HepG2 (cell line): ENCODE results near the gene ENDOD1. TPM values are rescaled to one million over a fixed set of nuclear protein-coding genes. Genes with fewer than 3 reads are reported as not detected.

ENCODE experiments used
- HCFC1 ChIP-seq: fragments of 150-350 bp; IDR thresholded peaks from 2 replicates; pipeline ENCODE4 v1.6.1; 2014; ENCODE audit warnings: low read depth, low read length
- HHEX ChIP-seq: IDR thresholded peaks from 2 replicates; pipeline ENCODE4 v1.6.1; 2016; ENCODE audit warnings: control low read depth
- KLF12 ChIP-seq: sonication (generic); formaldehyde crosslinking; IDR thresholded peaks from 2 replicates; pipeline ENCODE4 v1.4.0; 2020; ENCODE audit warnings: missing genetic modification reagents, borderline replicate concordance
- NFIC ChIP-seq: IDR thresholded peaks from 2 replicates; pipeline ENCODE4 v1.6.1; 2012; ENCODE audit warnings: mild to moderate bottlenecking, low read length, inconsistent platforms
- RBM22 ChIP-seq: fragments of 200-400 bp; formaldehyde crosslinking; optimal IDR thresholded peaks from 2 replicates; pipeline ENCODE3; 2017; ENCODE audit warnings: mild to moderate bottlenecking, low read length, moderate library complexity
- REL ChIP-seq: sonication (generic); formaldehyde crosslinking; conservative IDR thresholded peaks from 2 replicates; pipeline ENCODE4 v1.8.0; 2022; ENCODE audit warnings: mild to moderate bottlenecking, missing genetic modification reagents, moderate library complexity
- RFXAP ChIP-seq: sonication (generic); formaldehyde crosslinking; IDR thresholded peaks from 2 replicates; pipeline ENCODE4 v1.4.0; 2020; ENCODE audit warnings: missing genetic modification reagents, borderline replicate concordance
- SATB2 ChIP-seq: sonication (generic); formaldehyde crosslinking; IDR thresholded peaks from 2 replicates; pipeline ENCODE4 v1.5.0; 2020; ENCODE audit warnings: missing genetic modification reagents
- ZIK1 ChIP-seq: sonication (generic); formaldehyde crosslinking; IDR thresholded peaks from 2 replicates; pipeline ENCODE4 v1.5.0; 2020; ENCODE audit warnings: mild to moderate bottlenecking, low read depth, missing genetic modification reagents, borderline replicate concordance
- ZNF235 ChIP-seq: sonication (generic); formaldehyde crosslinking; IDR thresholded peaks from 2 replicates; pipeline ENCODE4 v1.8.1; 2023; ENCODE audit warnings: mild to moderate bottlenecking, missing genetic modification reagents, borderline replicate concordance
- ZNF619 ChIP-seq: sonication (generic); formaldehyde crosslinking; IDR thresholded peaks from 2 replicates; pipeline ENCODE4 v1.4.0; 2020; ENCODE audit warnings: mild to moderate bottlenecking, missing genetic modification reagents
- ZNF773 ChIP-seq: sonication (generic); formaldehyde crosslinking; IDR thresholded peaks from 2 replicates; pipeline ENCODE4 v1.4.0; 2020; ENCODE audit warnings: missing genetic modification reagents, borderline replicate concordance
- ZNF777 ChIP-seq: sonication (generic); formaldehyde crosslinking; IDR thresholded peaks from 2 replicates; pipeline ENCODE4 v1.4.0; 2020; ENCODE audit warnings: missing genetic modification reagents
- ZNF781 ChIP-seq: sonication (generic); formaldehyde crosslinking; IDR thresholded peaks from 2 replicates; pipeline ENCODE4 v1.5.1; 2020; ENCODE audit warnings: borderline replicate concordance, mild to moderate bottlenecking, missing genetic modification reagents; ENCODE audit errors: not compliant biosample characterization
- ZNF782 ChIP-seq: sonication (generic); formaldehyde crosslinking; IDR thresholded peaks from 2 replicates; pipeline ENCODE4 v1.4.0; 2020; ENCODE audit warnings: missing genetic modification reagents, mild to moderate bottlenecking, borderline replicate concordance
- ZXDC ChIP-seq: sonication (generic); formaldehyde crosslinking; IDR thresholded peaks from 2 replicates; pipeline ENCODE4 v1.5.0; 2020; ENCODE audit warnings: mild to moderate bottlenecking, missing genetic modification reagents
- polyA plus RNA-seq, 8 experiments: library from polyadenylated mRNA; depleted of rRNA in 3 of 8; stranded (reverse) in 7 of 8; unstranded in 1 of 8; fragments of >200 nt; fragmentation: Illumina TruSeq in 4 of 8; extraction: Trizol in 4 of 8; gene quantifications; 2 replicates each; pipeline versions ENCODE4 v1.2.1 to v1.2.3, GENCODE V29; 2011 to 2016; ENCODE audit warnings: low read depth in 4 of 8, missing spikeins in 1 of 8, mixed read lengths in 1 of 8; ENCODE audit not compliant: insufficient read depth in 1 of 8
- total RNA-seq, 5 experiments: library from RNA; depleted of rRNA; stranded (reverse); fragments of >200 nt; fragmentation: Illumina TruSeq; extraction: Trizol; gene quantifications; 2 replicates each; pipeline ENCODE4 v1.2.3, GENCODE V29; 2016; ENCODE audit warnings: low read depth in 1 of 5
- TF ChIP-seq, protein P1 (sequence below): sonication (generic); formaldehyde crosslinking; IDR thresholded peaks from 2 replicates; pipeline ENCODE4 v1.4.0; 2020; ENCODE audit warnings: missing genetic modification reagents
- TF ChIP-seq, protein P2 (sequence below): sonication (generic); formaldehyde crosslinking; IDR thresholded peaks from 2 replicates; pipeline ENCODE4 v1.8.0; 2023; ENCODE audit warnings: mild to moderate bottlenecking, missing genetic modification reagents
- TF ChIP-seq, protein P3 (sequence below): sonication (generic); formaldehyde crosslinking; IDR thresholded peaks from 2 replicates; pipeline ENCODE4 v1.4.0; 2020; ENCODE audit warnings: mild to moderate bottlenecking, missing genetic modification reagents

ENDOD1 gene
- total and polyA plus RNA-seq, 2 of the 13 experiments (the other 11 are each of a cell fraction or from before 2014, with no cell fraction given), result 2.0 to 6.8 TPM

GRCh38 chr11:95068549-95068948, 21.1 kb upstream of the ENDOD1 start (continued):
- no peak for TF ChIP-seq ZXDC (CRISPR knock-in tag)
- TF ChIP-seq, protein P1, sequence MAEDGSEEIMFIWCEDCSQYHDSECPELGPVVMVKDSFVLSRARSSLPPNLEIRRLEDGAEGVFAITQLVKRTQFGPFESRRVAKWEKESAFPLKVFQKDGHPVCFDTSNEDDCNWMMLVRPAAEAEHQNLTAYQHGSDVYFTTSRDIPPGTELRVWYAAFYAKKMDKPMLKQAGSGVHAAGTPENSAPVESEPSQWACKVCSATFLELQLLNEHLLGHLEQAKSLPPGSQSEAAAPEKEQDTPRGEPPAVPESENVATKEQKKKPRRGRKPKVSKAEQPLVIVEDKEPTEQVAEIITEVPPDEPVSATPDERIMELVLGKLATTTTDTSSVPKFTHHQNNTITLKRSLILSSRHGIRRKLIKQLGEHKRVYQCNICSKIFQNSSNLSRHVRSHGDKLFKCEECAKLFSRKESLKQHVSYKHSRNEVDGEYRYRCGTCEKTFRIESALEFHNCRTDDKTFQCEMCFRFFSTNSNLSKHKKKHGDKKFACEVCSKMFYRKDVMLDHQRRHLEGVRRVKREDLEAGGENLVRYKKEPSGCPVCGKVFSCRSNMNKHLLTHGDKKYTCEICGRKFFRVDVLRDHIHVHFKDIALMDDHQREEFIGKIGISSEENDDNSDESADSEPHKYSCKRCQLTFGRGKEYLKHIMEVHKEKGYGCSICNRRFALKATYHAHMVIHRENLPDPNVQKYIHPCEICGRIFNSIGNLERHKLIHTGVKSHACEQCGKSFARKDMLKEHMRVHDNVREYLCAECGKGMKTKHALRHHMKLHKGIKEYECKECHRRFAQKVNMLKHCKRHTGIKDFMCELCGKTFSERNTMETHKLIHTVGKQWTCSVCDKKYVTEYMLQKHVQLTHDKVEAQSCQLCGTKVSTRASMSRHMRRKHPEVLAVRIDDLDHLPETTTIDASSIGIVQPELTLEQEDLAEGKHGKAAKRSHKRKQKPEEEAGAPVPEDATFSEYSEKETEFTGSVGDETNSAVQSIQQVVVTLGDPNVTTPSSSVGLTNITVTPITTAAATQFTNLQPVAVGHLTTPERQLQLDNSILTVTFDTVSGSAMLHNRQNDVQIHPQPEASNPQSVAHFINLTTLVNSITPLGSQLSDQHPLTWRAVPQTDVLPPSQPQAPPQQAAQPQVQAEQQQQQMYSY (CRISPR knock-in tag), result 0 out of 2 replicates have a peak, but pooled peaks have one; percentile 29
- TF ChIP-seq, protein P2, sequence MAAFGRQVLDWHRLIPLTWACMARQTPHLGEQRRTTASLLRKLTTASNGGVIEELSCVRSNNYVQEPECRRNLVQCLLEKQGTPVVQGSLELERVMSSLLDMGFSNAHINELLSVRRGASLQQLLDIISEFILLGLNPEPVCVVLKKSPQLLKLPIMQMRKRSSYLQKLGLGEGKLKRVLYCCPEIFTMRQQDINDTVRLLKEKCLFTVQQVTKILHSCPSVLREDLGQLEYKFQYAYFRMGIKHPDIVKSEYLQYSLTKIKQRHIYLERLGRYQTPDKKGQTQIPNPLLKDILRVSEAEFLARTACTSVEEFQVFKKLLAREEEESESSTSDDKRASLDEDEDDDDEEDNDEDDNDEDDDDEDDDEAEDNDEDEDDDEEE (CRISPR knock-in tag), result no peak
- peak; percentile 48 for TF ChIP-seq ZNF777 (CRISPR knock-in tag)
- no peak for TF ChIP-seq REL (CRISPR knock-in tag)
- TF ChIP-seq ZNF619 (CRISPR knock-in tag), result no peak
- TF ChIP-seq ZIK1 (CRISPR knock-in tag), result no peak
- TF ChIP-seq HCFC1, result no peak
- peak; percentile 81 for TF ChIP-seq RFXAP (CRISPR knock-in tag)
- 0 out of 2 replicates have a peak, but pooled peaks have one; percentile 29 for TF ChIP-seq SATB2 (CRISPR knock-in tag)
- no peak for TF ChIP-seq ZNF773 (CRISPR knock-in tag)
- TF ChIP-seq, protein P3, sequence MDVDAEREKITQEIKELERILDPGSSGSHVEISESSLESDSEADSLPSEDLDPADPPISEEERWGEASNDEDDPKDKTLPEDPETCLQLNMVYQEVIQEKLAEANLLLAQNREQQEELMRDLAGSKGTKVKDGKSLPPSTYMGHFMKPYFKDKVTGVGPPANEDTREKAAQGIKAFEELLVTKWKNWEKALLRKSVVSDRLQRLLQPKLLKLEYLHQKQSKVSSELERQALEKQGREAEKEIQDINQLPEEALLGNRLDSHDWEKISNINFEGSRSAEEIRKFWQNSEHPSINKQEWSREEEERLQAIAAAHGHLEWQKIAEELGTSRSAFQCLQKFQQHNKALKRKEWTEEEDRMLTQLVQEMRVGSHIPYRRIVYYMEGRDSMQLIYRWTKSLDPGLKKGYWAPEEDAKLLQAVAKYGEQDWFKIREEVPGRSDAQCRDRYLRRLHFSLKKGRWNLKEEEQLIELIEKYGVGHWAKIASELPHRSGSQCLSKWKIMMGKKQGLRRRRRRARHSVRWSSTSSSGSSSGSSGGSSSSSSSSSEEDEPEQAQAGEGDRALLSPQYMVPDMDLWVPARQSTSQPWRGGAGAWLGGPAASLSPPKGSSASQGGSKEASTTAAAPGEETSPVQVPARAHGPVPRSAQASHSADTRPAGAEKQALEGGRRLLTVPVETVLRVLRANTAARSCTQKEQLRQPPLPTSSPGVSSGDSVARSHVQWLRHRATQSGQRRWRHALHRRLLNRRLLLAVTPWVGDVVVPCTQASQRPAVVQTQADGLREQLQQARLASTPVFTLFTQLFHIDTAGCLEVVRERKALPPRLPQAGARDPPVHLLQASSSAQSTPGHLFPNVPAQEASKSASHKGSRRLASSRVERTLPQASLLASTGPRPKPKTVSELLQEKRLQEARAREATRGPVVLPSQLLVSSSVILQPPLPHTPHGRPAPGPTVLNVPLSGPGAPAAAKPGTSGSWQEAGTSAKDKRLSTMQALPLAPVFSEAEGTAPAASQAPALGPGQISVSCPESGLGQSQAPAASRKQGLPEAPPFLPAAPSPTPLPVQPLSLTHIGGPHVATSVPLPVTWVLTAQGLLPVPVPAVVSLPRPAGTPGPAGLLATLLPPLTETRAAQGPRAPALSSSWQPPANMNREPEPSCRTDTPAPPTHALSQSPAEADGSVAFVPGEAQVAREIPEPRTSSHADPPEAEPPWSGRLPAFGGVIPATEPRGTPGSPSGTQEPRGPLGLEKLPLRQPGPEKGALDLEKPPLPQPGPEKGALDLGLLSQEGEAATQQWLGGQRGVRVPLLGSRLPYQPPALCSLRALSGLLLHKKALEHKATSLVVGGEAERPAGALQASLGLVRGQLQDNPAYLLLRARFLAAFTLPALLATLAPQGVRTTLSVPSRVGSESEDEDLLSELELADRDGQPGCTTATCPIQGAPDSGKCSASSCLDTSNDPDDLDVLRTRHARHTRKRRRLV, result no peak
- no peak for TF ChIP-seq ZNF781
- TF ChIP-seq NFIC, result no peak; the same call in 1 of the 2 replicates
- no peak for TF ChIP-seq HHEX (CRISPR knock-in tag)
- no peak for TF ChIP-seq ZNF782 (CRISPR knock-in tag)
- TF ChIP-seq KLF12 (CRISPR knock-in tag), result no peak
- no peak for TF ChIP-seq RBM22
- TF ChIP-seq ZNF235 (CRISPR knock-in tag), result no peak
